ENCODE data around the gene UCN. TPM values are rescaled to one million over a fixed set of nuclear protein-coding genes. Genes with fewer than 3 reads are reported as not detected.

Gene UCN
- total RNA-seq, 1 experiment from 2014 or later: 3.6 TPM

DNA sequence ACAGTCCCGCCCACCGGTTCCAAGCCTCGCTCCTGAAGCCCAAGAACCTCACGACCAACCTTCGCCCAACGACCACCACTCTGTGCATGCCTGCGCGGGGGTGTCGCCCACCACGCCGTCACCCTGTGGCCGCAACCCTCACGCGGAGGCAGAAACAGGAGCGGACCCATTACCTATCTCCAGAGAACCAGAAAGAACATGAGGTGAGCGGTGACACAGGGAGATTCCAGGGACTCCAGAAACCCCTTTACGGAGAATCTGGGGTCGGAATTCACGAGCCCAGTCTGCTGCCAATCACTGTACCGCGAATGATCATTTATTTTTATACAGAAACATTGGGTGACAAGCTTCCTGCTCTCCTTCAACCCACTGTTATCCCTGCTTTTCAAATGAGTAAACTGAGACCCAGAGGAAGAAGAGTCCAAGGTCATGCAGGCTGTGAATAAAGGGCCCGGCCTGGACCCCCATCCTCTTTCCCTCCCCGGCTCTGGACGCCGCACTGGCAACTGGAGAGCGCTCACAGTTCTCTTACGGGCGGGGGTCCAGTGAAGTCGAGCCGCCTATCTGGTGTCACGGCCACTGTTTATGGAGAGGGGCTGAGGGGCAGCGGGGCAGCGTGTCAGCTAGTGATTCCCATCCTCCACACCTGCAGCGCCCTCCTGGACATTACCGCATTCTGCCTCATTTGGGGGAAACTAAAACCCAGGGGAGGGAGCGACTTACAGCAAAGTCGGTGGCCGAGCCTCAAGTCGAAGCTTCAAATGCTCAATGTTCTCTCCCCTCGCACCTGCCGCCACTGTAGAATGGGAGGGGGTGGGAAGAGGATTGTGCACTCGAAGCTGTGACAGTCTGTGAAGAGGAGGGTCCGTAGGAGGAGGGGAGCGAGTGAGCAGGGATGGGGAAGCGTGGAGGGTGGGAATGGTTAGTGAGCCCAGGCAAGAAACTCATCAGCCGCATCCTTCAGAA, 44.7 kb downstream of the UCN start:
- Histone ChIP-seq H2AFZ (ENCODE audit: low read length) (peak overlapping the region; percentile 2; the same call in 1 of the 2 replicates), H3K27me3 (ENCODE audit: low read length) (peaks cover 54% of the 10 kb centered on the region)

DNA sequence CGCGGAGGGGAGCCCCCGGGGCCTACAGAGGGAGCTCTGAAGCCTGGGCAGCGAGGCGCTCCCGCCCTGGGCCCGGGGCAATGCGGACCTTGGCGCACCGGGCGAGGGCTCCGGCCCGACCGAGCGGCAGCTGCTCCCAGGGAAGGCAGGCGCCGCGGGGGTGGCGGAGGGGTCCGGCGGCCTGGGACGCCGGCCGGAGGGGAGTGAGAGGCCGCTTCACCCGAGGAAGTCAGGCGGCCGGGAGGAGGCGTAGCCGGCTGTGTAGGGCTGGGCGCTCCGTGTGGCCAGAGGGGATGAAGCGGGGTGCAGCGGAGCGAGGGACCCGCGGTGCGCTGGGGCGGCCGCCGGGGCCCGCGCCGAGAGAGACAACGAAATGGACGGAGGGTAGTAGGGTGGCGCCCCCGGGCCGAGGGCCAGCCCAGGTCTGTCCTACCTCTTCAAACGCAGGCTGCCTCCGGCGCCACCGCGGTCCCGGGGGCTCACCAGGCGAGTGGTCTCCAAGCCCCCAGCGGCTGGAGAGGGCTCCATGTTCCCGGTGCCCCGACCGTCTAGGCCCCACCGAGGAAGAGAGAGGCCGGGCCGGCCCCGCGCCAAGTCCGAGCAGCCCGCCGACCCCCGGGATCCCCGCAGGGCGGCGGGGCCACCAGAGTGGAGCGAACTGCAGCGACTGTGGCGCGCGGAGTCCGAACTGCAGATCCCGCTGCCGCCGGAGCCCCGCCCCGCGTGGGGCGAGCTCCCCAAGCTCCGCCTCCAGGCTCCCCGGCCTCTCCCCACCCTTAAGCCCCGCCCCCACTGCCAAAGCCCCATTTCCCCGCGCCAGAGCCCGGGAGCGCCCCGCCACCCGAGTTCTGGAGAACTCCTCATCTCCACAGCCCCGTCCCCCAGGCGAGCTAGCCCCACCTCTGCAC, 45.6 kb downstream of the UCN start, which contains the start of gene SLC30A3:
TSS of gene SLC30A3 (minus strand) at position 669 of the 908 bp plus-strand sequence. CDS start at position 528, 141 bp downstream.
- Histone ChIP-seq H3K9me2 (replicated peaks; ENCODE audit: low read length) (no peaks in the 10 kb centered on the region), H3K27ac (ENCODE audit: low read length) (no peak within 1 kb of the TSS), H3K4me3 (ENCODE audit: low read length) (peak within 1 kb of the TSS; percentile 71), H3K9ac (ENCODE audit: low read length) (no peak within 1 kb of the TSS), H3K79me2 (ENCODE audit: low read length) (no peaks in the 10 kb centered on the region), H3K4me2 (ENCODE audit: low read length) (peak within 1 kb of the TSS; percentile 93), H3F3A (ENCODE audit: low read length, unreplicated experiment) (no peaks in the 10 kb centered on the region), H3K4me1 (ENCODE audit: insufficient read depth, low read length) (peaks cover 18% of the 10 kb centered on the region; the same call in 1 of the 2 replicates), H2AFZ (ENCODE audit: low read length) (peak within 1 kb of the TSS; percentile 58), H3K36me3 (ENCODE audit: low read depth, low read length) (no peaks in the 10 kb centered on the region), H3K27me3 (ENCODE audit: low read length) (peaks cover 54% of the 10 kb centered on the region), H4K20me1 (ENCODE audit: low read length) (no peaks in the 10 kb centered on the region), H3K9me3 (ENCODE audit: low read length) (no peaks in the 10 kb centered on the region)
- ChIA-PET POLR2A (ENCODE audit: unreplicated experiment) (interaction anchor here (0.6 kb wide), 1 partner anchor 177 kb away, joined by 5 read pairs; no protein-coding TSS in a partner anchor), CTCF (interaction anchor here (0.6 to 1.1 kb wide), 2 partner anchors 31 to 33 kb away, joined by 5 to 7 read pairs; no protein-coding TSS in a partner anchor)
- TF ChIP-seq EZH2phosphoT487 (IDR thresholded peaks at IDR 0.05; ENCODE audit: borderline replicate concordance, low read length) (peak; percentile 61; the same call in 1 of the 2 replicates), EZH2 (IDR thresholded peaks at IDR 0.05; ENCODE audit: low read length, unreplicated experiment) (peak; percentile 93)
- TF ChIP-seq, protein P1, sequence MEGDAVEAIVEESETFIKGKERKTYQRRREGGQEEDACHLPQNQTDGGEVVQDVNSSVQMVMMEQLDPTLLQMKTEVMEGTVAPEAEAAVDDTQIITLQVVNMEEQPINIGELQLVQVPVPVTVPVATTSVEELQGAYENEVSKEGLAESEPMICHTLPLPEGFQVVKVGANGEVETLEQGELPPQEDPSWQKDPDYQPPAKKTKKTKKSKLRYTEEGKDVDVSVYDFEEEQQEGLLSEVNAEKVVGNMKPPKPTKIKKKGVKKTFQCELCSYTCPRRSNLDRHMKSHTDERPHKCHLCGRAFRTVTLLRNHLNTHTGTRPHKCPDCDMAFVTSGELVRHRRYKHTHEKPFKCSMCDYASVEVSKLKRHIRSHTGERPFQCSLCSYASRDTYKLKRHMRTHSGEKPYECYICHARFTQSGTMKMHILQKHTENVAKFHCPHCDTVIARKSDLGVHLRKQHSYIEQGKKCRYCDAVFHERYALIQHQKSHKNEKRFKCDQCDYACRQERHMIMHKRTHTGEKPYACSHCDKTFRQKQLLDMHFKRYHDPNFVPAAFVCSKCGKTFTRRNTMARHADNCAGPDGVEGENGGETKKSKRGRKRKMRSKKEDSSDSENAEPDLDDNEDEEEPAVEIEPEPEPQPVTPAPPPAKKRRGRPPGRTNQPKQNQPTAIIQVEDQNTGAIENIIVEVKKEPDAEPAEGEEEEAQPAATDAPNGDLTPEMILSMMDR (conservative IDR thresholded peaks at IDR 0.05; ENCODE audit: low read depth, low read length): no peak
- no peak for DNase-seq
- ATAC-seq: peak; percentile 50
- intact Hi-C loops (cut with micrococcal nuclease): no loop called here
- BruUV-seq (replicated peaks): no TSS peak

More for the DNA sequence above, 44.7 kb downstream of the UCN start:
- H3K27ac ChIP-seq (ENCODE audit: low read length): no peak overlapping the region
- POLR2A ChIA-PET (ENCODE audit: unreplicated experiment): interaction anchor here (0.6 kb wide), 1 partner anchor 178 kb away, joined by 5 read pairs; no protein-coding TSS in a partner anchor
- H3K4me2 ChIP-seq (ENCODE audit: low read length): peak overlapping the region; percentile 93
- peaks cover 18% of the 10 kb centered on the region; the same call in 1 of the 2 replicates for H3K4me1 ChIP-seq (ENCODE audit: insufficient read depth, low read length)
- no TSS peak for BruUV-seq (replicated peaks)
- peak overlapping the region; percentile 71 for H3K4me3 ChIP-seq (ENCODE audit: low read length)
- H3K9me2 ChIP-seq (replicated peaks; ENCODE audit: low read length): no peaks in the 10 kb centered on the region
- no peaks in the 10 kb centered on the region for H4K20me1 ChIP-seq (ENCODE audit: low read length)
- CTCF ChIA-PET: interaction anchor here (0.6 to 1.1 kb wide), 3 partner anchors 13 to 34 kb away, joined by 4 to 7 read pairs (median 5); no protein-coding TSS in a partner anchor
- ATAC-seq (no peak), DNase-seq (no peak)
- intact Hi-C loops (cut with micrococcal nuclease): no loop called here
- H3F3A ChIP-seq (ENCODE audit: low read length, unreplicated experiment): no peaks in the 10 kb centered on the region
- H3K79me2 ChIP-seq (ENCODE audit: low read length): no peaks in the 10 kb centered on the region
- no peaks in the 10 kb centered on the region for H3K36me3 ChIP-seq (ENCODE audit: low read depth, low read length)
- TF ChIP-seq, protein P1 (conservative IDR thresholded peaks at IDR 0.05; ENCODE audit: low read depth, low read length): no peak
- TF ChIP-seq EZH2 (IDR thresholded peaks at IDR 0.05; ENCODE audit: low read length, unreplicated experiment) (peak; percentile 88), EZH2phosphoT487 (IDR thresholded peaks at IDR 0.05; ENCODE audit: borderline replicate concordance, low read length) (peak; percentile 73)
- no peaks in the 10 kb centered on the region for H3K9me3 ChIP-seq (ENCODE audit: low read length)
- H3K9ac ChIP-seq (ENCODE audit: low read length): no peak overlapping the region

Measured in PC-3 (cell line).